Renal cortex interstitium (tissue), 11 donors: ENCODE measurements around the gene PPP1R1C. TPM values are rescaled to one million over a fixed set of nuclear protein-coding genes. Genes with fewer than 3 reads are reported as not detected.

Source experiments
- DNase-seq, 11 donors: peaks; one replicate each; pipeline ENCODE4 v3.0.0-alpha.2; 2013; ENCODE audit warnings: low read depth in 9 of 11, low spot score in 4 of 11; ENCODE audit errors: extremely low read depth in 1 of 11
- polyA plus RNA-seq, 3 donors: library from polyadenylated mRNA; unstranded; fragments of 120-200 nt; gene quantifications; one replicate each; pipeline ENCODE4 v1.2.1, GENCODE V29; 2013; ENCODE audit not compliant: insufficient read length in 3 of 3

The PPP1R1C gene
- polyA plus RNA-seq, 3 donors: 2.3 to 3.1 (median 2.7) TPM

DNA sequence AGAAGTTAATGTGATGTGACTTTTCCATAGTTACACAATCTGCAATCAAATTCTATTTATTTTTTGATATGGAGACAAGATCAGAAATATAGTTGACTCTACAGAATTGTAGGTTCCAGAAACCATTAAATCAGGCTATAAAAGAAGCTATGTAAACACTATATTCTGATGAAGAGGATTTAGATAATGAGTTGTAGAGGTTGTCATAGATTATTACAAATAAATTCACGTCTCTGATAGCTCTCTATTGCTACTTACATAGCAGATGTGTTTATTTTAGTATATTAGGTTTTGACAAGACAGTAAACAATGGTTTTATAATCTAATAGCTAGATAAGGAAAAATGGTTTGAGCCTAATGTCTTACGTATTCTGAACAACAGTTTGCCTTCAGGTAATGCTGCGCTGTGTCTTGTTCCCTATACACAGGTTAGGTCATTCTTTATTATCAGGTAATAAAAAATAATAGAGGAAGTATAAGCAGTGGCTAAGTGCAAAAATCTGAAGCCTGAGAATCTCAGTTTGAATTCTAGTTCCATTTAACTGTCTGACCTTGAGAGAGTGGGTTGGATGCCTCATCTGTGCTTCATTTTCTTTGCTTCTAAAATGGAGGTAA is 93.4 kb downstream of the PPP1R1C start:
- DNase-seq: no peak

DNA sequence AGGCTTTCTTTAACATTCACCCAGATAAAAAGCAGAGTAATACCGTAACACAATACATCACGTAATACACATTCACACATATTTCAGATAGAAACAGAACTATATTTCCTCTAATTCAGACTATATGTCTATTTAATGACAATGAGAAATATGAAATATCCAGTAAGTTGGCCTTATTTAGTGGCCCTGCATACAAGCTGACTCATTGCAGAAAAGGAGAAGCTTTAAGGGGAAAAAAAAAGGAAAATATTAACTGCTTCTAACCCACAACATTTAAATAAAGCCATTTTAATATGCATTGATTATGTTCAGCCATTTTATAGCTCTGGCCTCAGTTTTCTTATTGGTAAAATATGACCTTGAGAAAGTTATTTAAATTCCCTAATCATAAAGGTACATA is 94.8 kb downstream of the PPP1R1C start:
- DNase-seq: no peak

DNA sequence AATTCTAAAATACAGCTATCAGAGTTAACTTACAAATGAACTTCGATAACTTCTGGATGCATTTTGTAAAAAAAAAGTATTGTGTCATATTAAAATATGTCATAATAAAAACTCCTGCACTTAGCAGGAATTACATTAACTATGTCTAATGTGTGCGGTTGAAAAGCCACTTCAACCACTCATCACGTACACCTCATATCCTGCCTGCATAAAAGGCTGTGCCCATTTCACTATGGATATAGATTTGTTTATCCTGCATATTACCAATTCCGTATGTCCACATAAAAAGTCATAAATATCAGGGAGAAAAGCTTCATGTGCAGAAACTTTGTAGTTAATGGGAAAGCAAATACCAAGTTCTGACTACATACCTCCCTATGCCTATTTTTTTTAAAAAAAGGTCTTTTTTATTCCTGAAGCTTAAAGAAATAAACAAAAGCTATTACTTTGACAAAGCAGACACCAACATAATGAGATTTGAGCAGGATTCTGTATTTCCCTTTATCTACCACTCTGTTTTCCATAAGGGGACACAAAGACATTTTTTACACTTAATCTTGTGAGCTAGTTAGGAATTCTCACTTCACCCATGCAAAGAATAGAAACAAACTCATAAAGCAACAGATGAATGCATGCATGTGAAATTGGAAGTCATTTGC is 96.1 kb downstream of the PPP1R1C start:
- DNase-seq: no peak

DNA sequence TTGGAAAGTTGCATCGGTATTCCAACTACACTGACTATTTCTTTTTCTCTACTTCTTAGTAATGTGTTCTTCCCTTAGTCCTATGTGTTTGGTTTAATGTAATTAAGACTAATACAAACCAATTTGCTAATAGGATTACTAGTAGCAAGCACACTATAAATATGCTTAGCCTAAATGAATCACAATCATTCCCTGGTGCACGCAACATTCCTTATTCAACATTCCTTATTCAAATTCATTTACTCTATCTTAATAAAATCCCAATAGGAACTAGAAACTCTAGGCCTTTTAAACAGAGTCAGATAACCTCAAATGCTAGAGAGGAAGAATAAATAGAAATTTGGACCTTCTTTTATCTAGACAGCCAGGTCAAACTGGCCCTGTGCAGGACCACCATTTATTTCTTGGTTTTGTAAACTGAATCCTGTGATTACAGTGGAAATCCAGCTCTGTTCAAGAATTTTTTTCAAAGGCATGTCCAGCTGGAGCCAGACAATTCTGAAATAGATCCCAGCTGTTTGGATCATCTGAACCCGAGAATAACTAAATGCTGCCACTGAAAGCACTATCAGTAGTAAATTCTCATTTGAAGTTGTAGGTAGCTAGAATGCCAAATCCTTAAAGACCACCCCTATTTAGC is 103.1 kb downstream of the PPP1R1C start:
- DNase-seq: peak in 5 of 11 donors; percentile 9 to 35 (median 28)

DNA sequence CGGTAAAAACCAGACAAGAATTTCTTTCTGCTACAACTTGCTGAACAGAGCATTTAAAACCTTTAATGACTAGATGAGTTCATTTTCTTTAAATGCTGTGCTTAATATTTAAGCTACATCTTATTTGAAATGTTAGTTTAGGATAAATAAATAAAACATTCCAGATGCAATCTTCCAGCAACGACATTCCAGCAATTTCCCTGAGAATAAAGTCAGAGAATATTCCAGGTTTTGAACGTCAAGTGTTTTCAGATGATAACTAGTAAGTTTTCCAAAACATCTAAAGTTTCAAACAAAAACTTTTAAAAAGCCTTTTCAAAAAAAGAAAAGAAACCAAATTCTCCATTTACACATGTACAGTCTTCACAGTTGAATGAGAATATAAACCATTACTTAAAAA is 104.8 kb downstream of the PPP1R1C start:
- DNase-seq: no peak

DNA sequence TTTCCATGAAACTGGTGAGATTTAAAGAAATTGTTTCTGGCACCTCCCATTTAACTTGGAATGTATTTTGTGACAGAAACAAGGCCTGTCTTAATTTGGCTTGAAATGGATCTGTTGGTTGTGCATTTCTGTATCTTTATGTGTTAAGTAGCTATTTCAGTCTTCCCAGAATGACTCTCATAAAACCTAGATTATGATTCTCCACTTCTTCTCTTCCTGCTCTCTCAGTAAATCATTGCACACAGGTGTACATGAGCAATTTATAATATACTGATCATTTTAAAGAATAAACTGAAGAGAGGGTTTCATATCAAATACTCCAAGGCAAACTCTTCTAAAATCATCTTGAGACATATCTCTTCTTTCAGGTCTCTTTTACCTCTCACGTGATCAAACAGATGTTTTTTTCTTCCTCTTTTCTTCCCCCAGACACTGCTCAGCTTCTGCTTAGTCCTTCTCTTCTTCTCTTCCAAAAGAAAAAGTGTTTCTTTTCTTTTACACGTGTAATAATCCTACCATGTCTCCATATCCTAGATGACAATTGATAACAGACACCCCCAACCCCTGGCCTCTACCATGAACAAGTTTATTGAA is 112.0 kb downstream of the PPP1R1C start:
- no peak for DNase-seq

DNA sequence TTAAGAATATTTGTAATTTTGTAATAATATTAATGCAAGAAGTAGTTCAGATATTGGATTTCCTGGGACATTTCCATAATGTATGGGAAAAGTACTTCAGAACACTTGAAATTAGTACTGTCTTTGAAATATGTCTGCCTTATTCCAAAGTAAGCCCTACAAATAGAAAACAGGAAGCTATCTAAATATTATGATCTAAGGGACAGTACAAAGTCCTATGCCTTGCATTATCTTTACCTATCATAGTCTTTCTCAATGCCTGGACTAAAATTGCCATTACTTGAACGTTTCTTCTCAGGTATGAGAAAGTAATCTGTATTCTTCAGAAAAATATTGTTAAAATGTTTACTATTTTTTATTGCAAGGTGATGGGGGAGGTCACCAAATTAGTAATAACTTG is 113.0 kb downstream of the PPP1R1C start:
- DNase-seq: no peak

DNA sequence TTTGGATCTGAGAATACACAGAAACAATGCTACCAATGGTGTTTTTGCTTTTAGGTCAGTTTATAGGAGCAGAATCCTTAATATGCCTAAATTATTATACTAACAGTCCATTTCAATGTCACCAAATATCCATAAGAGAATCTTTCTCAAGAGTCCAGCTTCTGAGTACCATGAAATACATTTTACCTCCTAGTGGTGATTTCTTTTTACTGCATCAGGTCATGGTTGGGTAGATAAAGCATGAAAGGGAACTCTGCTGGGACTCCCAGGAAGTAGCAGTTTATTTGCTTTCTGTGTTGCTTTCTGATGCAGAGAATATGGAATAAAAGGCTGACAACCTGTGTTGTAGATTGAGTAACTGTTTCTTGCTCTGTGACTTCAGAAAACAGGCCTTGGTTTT is 115.6 kb downstream of the PPP1R1C start:
- no peak for DNase-seq

DNA sequence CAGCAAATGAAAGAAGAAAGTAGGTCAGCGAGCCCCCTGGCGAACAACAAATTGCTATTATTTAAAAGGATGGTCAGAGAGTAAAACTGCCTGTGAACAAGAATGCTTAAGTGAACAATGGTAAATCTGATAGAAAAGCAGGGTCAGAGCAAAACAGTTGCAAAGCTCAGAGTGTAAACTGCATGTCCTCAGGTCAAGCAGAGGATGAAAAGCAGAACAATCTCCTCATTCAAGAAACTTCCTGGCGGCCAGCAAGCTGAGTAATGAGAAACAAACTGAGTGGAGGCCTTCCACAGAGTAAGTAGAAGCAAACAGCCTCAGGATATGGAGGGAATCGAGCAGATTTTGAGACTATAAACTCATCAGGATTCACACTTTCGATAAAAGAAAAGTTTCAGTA is 117.9 kb downstream of the PPP1R1C start:
- DNase-seq: no peak

DNA sequence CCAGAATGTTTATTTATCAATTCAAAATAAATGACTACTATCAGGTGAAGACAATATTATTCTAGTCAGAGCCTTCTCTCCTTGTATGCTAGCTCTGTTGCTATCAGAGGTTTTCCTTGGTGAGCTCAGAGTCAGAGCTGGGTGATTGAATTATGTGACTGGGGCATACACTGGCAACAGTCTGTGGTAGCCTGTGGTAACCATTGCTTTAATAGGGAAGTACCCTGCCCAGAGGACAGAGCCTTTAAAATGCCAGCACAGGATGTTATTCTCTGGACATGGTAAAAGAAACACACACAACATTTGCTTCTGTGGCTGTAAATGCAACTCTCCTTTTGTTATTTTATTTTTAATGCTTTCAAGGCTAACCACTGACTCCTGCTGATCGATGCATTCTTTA is 124.7 kb downstream of the PPP1R1C start:
- no peak for DNase-seq

DNA sequence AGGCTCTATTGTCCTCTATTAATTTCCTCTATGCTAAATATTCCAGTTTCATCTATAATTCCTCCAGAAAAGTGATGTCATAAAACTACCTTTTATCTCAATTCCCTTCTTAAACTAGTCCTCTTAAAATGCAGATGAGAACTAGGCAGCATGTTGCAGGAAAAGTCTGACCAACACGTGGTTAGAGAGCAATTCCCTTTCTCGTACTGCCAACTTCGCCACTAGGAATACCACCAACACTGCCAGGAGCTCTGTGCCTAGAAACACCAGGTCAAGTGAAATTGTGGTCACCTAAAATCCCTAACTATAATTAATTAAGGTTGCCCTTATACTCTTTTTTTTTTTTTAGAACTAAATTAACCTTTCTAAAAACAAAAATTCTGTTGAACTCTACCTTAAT is 127.7 kb downstream of the PPP1R1C start:
- no peak for DNase-seq

DNA sequence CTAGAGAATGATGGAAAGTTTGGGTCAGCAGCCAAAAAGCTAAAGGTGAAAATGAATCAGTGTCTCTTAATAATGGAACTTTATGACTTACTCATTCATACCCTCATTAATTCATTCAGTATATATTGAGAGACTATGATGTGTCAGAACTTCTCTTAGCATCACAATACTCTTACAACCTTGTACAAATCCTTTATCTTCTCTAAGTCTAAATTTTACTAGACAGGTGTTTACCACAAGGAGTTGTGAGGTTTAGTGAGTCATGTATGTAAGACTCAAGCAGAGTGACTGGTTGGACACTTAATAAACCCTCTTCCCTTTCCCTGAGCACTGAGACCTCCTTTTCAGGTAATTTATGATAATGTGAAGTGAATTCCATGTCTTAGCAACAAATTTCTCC is 129.6 kb downstream of the PPP1R1C start:
- no peak for DNase-seq

DNA sequence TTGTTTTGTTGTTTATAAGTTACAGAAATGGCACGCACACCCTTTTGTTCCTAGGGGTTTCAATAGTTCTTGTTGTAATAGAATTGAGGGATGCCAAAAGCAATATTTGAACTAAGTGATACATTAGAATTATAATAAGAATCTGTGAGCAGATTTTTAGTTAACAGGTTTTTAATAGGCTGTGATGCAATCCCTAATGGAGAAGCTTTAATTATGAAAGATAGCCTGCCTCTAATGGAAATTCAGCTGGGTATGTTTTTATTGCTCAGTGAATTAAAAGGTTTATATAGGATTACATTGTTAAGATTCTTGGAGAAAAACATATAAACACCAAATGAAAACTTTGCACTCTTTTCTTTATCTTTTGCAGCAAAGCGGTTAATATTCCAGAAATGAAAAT is 131.1 kb downstream of the PPP1R1C start:
- no peak for DNase-seq

DNA sequence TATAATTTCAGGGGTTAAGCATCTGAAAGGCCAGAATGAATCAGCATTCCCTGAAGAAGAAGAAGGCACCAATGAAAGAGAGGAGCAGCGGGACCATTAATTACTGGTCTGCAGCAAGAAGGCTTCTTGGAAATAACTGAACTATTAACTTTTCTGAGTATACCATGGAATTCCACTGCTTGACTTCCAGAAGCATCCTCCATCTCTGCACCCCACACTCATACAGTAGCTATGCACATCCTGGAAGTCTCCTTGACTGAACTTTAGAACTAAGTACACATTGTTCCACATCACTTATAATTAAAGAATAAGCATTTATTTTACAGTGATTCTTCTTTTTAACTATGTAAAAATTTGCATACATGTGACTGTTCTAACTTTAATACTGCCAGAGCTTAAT is 131.5 kb downstream of the PPP1R1C start:
- no peak for DNase-seq

DNA sequence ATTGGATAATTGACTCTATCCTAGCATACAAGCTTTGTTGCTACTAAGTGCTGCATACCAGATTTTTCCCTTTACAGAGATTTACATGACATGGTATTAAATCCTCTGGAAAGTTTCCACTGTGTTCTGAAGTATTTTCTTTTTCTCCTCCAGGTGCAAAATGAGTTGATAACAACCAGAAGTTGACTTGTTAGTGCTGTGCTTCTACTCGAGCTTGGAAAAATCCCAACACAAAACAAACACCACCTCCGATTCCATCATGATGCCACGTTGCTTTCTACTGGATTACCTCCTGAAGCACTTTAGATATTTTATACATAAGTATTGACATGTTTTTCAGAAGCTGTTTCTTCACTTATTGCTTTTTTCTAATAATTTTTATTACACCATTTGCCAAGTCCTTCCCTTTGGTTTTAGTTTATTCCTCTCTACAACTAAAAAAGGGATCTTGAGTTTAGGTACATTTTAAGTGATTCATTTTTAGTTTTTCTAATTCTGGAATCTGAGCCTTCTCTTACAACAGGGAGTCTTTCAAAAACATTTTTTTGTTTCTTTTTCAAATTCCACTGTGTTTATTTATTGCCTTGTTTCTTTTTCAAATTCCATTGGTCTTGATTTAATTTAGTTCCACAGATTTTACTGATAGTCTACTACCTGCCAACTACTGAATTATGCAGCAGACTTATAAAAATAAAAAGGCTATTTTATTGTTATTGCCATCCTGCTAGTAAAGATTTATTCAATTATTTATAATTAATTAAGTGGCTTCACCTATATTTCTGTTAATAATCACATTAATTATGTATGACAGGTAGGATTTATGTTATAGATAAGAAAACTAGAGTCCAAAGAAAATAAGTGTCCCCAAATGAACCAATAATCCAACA is 143.4 kb downstream of the PPP1R1C start:
- DNase-seq: peak in 2 of 11 donors; percentile 33 to 46

DNA sequence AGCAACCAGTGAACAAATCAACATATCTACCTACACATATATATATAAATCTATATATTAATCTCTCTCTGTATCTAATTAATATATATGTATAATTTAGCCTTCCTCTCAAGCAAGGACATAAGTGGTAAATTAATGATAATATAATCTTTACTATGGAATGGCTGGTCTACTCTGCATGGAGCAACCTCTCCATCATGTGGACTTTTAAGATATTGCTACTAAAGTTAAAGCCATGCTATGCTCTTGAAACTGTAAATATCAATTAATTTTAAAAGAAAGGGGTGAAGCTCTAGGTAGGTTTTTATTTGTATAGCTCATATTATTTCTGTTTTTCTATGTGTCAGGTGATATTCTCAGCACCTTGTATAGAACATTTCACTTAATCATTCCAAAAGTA is 147.0 kb downstream of the PPP1R1C start:
- no peak for DNase-seq

DNA sequence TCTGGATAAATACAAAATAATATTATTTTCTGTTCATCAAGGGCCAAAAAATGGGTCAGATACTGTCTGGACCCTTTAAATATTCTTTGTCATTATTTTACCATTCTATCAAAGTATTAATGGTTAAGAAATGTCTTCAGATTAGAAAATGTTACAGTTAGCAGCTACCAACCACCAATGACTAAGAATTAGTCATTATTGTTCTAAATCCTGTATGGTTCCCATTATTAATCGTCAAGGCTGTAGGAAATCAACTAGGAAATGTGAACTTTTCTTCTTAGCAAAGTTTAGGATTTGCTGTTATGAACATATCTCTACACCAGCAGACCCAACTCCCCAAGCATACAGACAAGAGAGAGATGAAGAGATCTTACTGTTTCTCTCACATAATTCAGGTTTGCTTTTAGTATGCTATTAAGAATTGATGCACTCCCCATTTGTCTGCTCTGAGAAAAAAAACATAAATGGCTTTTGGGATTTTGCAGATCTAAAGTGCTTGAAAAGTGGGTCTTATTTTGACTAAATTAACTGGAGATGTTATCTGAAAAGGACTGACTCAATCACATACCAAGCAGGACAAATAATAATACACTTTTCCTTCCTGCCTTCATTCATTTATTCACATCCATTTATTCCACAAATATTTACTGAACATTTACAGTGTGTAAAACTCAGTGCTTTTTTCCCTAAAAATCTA is 147.7 kb downstream of the PPP1R1C start:
- DNase-seq: no peak

DNA sequence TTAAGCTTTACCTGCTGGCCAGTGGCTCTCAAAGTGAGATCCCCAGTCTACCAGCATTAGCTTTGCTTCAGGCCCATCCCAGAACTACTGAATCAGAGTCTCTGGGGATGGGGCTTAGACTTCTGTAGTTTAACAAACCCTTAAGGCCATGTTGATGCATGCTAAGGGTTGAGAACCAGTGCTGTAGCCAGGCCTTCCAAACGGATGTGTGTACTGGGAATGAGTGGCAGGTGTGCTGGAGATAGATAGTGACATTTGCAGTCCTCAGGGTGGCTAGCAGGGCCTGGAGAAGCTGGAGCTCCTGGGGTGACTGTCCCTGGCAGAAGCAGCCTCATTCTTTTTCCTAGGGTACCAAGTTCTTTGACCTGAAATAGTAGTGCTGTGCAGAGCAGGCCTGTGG is 148.5 kb downstream of the PPP1R1C start:
- no peak for DNase-seq

DNA sequence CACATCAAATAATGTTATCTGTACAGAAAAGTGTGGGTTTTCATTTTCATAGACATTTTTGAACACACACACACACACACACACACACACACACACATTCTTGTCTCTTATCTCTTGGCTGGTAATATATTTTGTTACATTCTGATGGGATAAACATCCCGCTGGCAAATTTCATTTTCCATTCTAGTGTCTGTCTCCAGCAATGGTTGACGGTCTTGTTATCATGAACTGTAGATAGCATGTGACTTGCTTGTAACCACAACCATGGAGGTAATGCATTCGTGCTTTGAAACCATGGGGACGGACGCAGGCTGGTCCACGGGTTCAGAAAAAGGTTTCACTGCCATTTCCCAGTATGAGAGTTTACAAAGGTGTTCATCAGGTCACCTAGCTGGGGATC is 156.4 kb downstream of the PPP1R1C start:
- no peak for DNase-seq
